ENCODE results near the gene TAGLN2.

DNA sequence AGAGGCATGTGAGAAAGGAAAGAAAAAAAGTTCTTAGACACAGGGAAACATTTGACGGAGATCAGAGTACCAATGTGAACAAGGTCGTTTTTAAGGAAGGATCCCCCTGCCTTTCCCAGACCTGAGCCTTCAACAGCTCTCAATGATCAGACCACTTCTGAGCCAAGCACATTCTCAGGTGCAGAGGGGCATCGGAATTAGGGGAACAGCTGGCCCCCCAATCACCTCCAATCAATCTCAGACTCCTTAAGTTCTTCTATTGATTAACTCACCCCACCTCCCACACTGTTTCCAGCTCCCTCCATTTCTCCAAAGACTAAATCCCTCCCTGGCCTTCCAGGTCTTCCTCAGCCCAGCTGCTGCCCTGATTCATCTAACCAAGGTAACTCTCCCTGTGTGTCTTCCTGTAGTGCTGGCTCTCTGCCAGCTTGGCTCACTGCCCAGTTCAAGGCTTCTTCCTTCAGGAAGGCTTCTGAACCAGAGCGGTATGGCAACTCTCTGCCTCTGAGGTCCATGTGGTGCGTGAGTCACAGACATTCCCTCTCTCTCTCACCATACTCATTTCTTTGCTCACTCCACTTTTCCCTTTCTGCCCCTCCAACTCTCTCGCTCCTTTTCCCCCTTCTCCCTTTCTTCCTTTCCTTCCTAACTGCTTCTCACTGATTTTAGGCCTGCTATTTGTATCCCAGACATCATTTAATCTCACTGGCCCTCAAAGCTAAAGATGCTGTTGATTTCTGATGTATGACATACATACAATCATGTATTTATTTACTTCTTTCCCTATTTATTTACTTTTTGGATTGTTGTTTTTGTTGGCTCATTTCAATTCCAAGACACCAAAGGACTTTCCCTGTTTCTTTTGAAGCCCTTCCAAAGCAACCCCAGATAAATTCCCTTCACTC, 43.4 kb downstream of the TAGLN2 start:
- no peak for TF ChIP-seq CTCF (IDR thresholded peaks at IDR 0.05)
- TF ChIP-seq POLR2A (IDR thresholded peaks at IDR 0.05) = no peak
- peak in 2 of 3 donors; percentile 51 to 72 for TF ChIP-seq POLR2AphosphoS5 (IDR thresholded peaks at IDR 0.05)
